AG04450 (cell line): ENCODE measurements around the gene EFNA5. TPM values are rescaled to one million over a fixed set of nuclear protein-coding genes. Genes with fewer than 3 reads are reported as not detected.

Experiments
- CTCF ChIA-PET: fragments of 300-600, 350-600 bp; formaldehyde crosslinking; extraction: SDS; loops from one replicate; lab custom pipeline; 2022; ENCODE audit warnings: antibody characterized with exemption, inconsistent platforms; lab: Charles Lee
- POLR2A ChIA-PET: fragments of 350-600 bp; formaldehyde crosslinking; extraction: SDS; loops from one replicate; lab custom pipeline; 2021; ENCODE audit warnings: antibody characterized with exemption, inconsistent platforms; lab: Yijun Ruan, JAX
- DNase-seq: peaks from one replicate; pipeline ENCODE4 v3.0.0-alpha.2; 2011; ENCODE audit warnings: low read depth, low spot score
- H3K27ac ChIP-seq: one replicate; pipeline ENCODE4 v1.5.1; 2012; ENCODE audit warnings: low read depth, low read length, control low read depth
- H3K27me3 ChIP-seq: one replicate; pipeline ENCODE4 v1.6.0; 2012; ENCODE audit warnings: low read length; ENCODE audit not compliant: control insufficient read depth, insufficient read depth
- H3K4me3 ChIP-seq: 2 replicates; pipeline ENCODE4 v1.5.1; 2011; ENCODE audit warnings: mild to moderate bottlenecking, low read depth, low read length, control low read depth
- H3K9me3 ChIP-seq: 2 replicates; pipeline ENCODE4 v1.5.1; 2012; ENCODE audit warnings: low read length; ENCODE audit not compliant: control insufficient read depth, insufficient read depth
- CTCF ChIP-seq: IDR thresholded peaks from 2 replicates; pipeline ENCODE4 v1.5.1; 2011; ENCODE audit warnings: low read depth, low read length, control low read depth, inconsistent platforms
- polyA plus RNA-seq: library from polyadenylated mRNA; depleted of rRNA; stranded (reverse); fragments of >200 nt; gene quantifications from 2 replicates; pipeline ENCODE4 v1.2.3, GENCODE V29; 2011

EFNA5 gene
- polyA plus RNA-seq, 1 experiment, result 3.0 TPM

- TF ChIP-seq CTCF, result no peak
- no peaks in the 10 kb centered on the region for H3K27me3 ChIP-seq
- H3K9me3 ChIP-seq, result no peaks in the 10 kb centered on the region
- no peak for DNase-seq
- no peak overlapping the region for H3K4me3 ChIP-seq
- CTCF ChIA-PET, result interaction anchor here (2.1 kb wide), 1 partner anchor 26 kb away, joined by 14 read pairs; no protein-coding TSS in a partner anchor
- POLR2A ChIA-PET, result no interaction called here
- no peak overlapping the region for H3K27ac ChIP-seq
These were observed 124.0 kb downstream of the EFNA5 start for GRCh38 chr5:107546719-107547118.

- ChIA-PET POLR2A (no interaction called here), CTCF (no interaction called here)
- H3K27ac ChIP-seq, result no peak overlapping the region
- TF ChIP-seq CTCF, result no peak
- H3K27me3 ChIP-seq, result no peaks in the 10 kb centered on the region
- no peak overlapping the region for H3K4me3 ChIP-seq
- DNase-seq, result no peak
- no peaks in the 10 kb centered on the region for H3K9me3 ChIP-seq
These were observed 125.3 kb downstream of the EFNA5 start for GRCh38 chr5:107545486-107545885.

- H3K4me3 ChIP-seq, result no peak overlapping the region
- DNase-seq, result no peak
- ChIA-PET CTCF (interaction anchor here (1.4 kb wide), 1 partner anchor 26 kb away, joined by 3 read pairs; no protein-coding TSS in a partner anchor), POLR2A (no interaction called here)
- no peak for TF ChIP-seq CTCF
- no peaks in the 10 kb centered on the region for H3K9me3 ChIP-seq
- no peaks in the 10 kb centered on the region for H3K27me3 ChIP-seq
- no peak overlapping the region for H3K27ac ChIP-seq
These were observed 125.8 kb downstream of the EFNA5 start for GRCh38 chr5:107544967-107545366.

GRCh38 chr5:107544476-107544875, 126.3 kb downstream of the EFNA5 start:
- Histone ChIP-seq H3K4me3 (no peak overlapping the region), H3K27me3 (no peaks in the 10 kb centered on the region), H3K27ac (no peak overlapping the region), H3K9me3 (no peaks in the 10 kb centered on the region)
- CTCF ChIA-PET, result interaction anchor here (1.4 kb wide), 1 partner anchor 26 kb away, joined by 3 read pairs; no protein-coding TSS in a partner anchor
- DNase-seq, result no peak
- POLR2A ChIA-PET, result no interaction called here
- no peak for TF ChIP-seq CTCF

- Histone ChIP-seq H3K4me3 (no peak overlapping the region), H3K27ac (no peak overlapping the region), H3K9me3 (no peaks in the 10 kb centered on the region), H3K27me3 (no peaks in the 10 kb centered on the region)
- CTCF ChIA-PET, result interaction anchor here (1.1 to 1.4 kb wide), 2 partner anchors 27 to 28 kb away, joined by 3 to 8 read pairs; no protein-coding TSS in a partner anchor
- DNase-seq, result no peak
- POLR2A ChIA-PET, result no interaction called here
- TF ChIP-seq CTCF, result no peak
These were observed 126.9 kb downstream of the EFNA5 start for GRCh38 chr5:107543868-107544267.
